Lower leg skin (tissue), 3 donors: ENCODE data around the gene STRIP1.

ENCODE experiments used
- POLR2A ChIP-seq, 2 donors: fragments of 450-650 bp; IDR thresholded peaks; one replicate each; pipeline ENCODE4 v1.6.1; 2016 to 2017; ENCODE audit warnings: antibody characterized with exemption in 2 of 2, mild to moderate bottlenecking in 1 of 2, moderate library complexity in 1 of 2
- TF ChIP-seq, protein P1 (sequence below), 3 donors: fragments of 450-650 bp; IDR thresholded peaks; one replicate each; pipeline ENCODE4 v1.5.1; 2016; ENCODE audit warnings: antibody characterized with exemption in 3 of 3, mild to moderate bottlenecking in 3 of 3, moderate library complexity in 2 of 3

DNA sequence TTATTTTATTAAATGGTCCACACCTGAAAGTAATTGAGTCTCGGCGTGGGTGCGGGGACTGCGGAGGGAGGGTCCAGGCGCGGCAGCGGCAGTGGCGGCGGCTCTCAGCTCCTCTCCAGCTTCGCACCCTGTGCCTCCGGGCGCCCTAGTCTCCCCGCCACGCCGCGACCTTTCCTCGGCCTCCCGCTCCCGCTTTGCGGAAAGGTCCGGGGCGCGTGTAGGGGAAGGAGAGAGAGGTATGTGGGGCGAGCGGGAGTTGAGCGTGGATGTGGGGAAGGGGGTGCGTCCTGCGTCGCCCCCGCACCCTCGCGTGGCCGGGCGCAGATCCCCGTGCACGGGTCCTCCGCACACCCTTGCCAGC, 49.4 kb downstream of the STRIP1 start:
- TF ChIP-seq, protein P1, sequence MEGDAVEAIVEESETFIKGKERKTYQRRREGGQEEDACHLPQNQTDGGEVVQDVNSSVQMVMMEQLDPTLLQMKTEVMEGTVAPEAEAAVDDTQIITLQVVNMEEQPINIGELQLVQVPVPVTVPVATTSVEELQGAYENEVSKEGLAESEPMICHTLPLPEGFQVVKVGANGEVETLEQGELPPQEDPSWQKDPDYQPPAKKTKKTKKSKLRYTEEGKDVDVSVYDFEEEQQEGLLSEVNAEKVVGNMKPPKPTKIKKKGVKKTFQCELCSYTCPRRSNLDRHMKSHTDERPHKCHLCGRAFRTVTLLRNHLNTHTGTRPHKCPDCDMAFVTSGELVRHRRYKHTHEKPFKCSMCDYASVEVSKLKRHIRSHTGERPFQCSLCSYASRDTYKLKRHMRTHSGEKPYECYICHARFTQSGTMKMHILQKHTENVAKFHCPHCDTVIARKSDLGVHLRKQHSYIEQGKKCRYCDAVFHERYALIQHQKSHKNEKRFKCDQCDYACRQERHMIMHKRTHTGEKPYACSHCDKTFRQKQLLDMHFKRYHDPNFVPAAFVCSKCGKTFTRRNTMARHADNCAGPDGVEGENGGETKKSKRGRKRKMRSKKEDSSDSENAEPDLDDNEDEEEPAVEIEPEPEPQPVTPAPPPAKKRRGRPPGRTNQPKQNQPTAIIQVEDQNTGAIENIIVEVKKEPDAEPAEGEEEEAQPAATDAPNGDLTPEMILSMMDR (IDR thresholded peaks at IDR 0.05), result no peak
- TF ChIP-seq POLR2A (IDR thresholded peaks at IDR 0.05), result no peak
